ENCODE measurements around the gene CFDP1. TPM values are rescaled to one million over a fixed set of nuclear protein-coding genes. Genes with fewer than 3 reads are reported as not detected.

CFDP1 gene
- total RNA-seq, 4 donors from 2014 or later, result 32.8 to 55.8 (median 45.7) TPM

DNA sequence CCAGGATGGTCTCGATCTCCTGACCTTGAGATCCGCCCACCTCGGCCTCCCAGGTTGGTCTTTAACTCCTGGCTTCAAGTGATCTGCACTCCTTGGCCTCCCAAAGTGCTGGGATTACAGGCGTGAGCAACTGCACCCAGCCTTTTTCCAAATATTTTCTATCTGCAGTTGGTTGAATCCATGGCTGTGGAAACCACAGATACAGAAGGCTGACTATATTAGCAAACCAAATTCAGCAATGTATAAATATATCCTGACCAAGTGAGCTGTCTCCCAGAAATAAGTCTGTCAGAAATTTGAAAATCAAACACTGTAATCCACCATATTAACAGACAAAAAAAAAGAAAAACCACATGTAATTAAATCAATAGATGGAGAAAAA lies 9.6 kb downstream of the CFDP1 start:
- 69 to 78% methylated on average over 4 of the region's 4 CpGs for WGBS, 2 donors
- Histone ChIP-seq H3K27ac (no peak overlapping the region), H3K9me3 (no peaks in the 10 kb centered on the region), H3K4me1 (peaks cover 0 to 35% (median 13%) of the 10 kb centered on the region in 3 donors), H3K4me3 (no peak overlapping the region), H3K36me3 (peaks cover 0 to 6% (median 0%) of the 10 kb centered on the region in 3 donors), H3K27me3 (no peaks in the 10 kb centered on the region)
- TF ChIP-seq, protein P1, sequence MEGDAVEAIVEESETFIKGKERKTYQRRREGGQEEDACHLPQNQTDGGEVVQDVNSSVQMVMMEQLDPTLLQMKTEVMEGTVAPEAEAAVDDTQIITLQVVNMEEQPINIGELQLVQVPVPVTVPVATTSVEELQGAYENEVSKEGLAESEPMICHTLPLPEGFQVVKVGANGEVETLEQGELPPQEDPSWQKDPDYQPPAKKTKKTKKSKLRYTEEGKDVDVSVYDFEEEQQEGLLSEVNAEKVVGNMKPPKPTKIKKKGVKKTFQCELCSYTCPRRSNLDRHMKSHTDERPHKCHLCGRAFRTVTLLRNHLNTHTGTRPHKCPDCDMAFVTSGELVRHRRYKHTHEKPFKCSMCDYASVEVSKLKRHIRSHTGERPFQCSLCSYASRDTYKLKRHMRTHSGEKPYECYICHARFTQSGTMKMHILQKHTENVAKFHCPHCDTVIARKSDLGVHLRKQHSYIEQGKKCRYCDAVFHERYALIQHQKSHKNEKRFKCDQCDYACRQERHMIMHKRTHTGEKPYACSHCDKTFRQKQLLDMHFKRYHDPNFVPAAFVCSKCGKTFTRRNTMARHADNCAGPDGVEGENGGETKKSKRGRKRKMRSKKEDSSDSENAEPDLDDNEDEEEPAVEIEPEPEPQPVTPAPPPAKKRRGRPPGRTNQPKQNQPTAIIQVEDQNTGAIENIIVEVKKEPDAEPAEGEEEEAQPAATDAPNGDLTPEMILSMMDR (IDR thresholded peaks at IDR 0.05), result no peak
- no peak for TF ChIP-seq POLR2A (IDR thresholded peaks at IDR 0.05)
- intact Hi-C loops (cut with DNase I), result no loop called here
- no peak for DNase-seq

- H3K27me3 ChIP-seq, result no peaks in the 10 kb centered on the region
- TF ChIP-seq, protein P1 (IDR thresholded peaks at IDR 0.05), result no peak
- no peak for TF ChIP-seq POLR2A (IDR thresholded peaks at IDR 0.05)
- H3K27ac ChIP-seq, result peak overlapping the region in 1 of 4 donors; percentile 39
- 80 to 82% methylated on average over 1 of the region's 1 CpG for WGBS, 2 donors
- no peaks in the 10 kb centered on the region for H3K9me3 ChIP-seq
- no peaks in the 10 kb centered on the region for H3K36me3 ChIP-seq
- H3K4me1 ChIP-seq, result peaks cover 0 to 35% (median 12%) of the 10 kb centered on the region in 3 donors
- intact Hi-C loops (cut with DNase I), result no loop called here
- no peak for DNase-seq
- no peak overlapping the region for H3K4me3 ChIP-seq
Observed at GRCh38 chr16:75421820-75422126, 11.5 kb downstream of the CFDP1 start.

GRCh38 chr16:75420987-75421819 lies 12.1 kb downstream of the CFDP1 start:
- intact Hi-C loops (cut with DNase I), result no loop called here

GRCh38 chr16:75416904-75417565 lies 16.3 kb downstream of the CFDP1 start:
- WGBS, 2 donors, result 43 to 65% methylated on average over 2 of the region's 2 CpGs
- Histone ChIP-seq H3K4me1 (peaks cover 0 to 37% (median 8%) of the 10 kb centered on the region in 3 donors), H3K9me3 (no peaks in the 10 kb centered on the region), H3K36me3 (peaks cover 4 to 25% (median 5%) of the 10 kb centered on the region in 3 donors), H3K4me3 (no peak overlapping the region), H3K27me3 (no peaks in the 10 kb centered on the region), H3K27ac (no peak overlapping the region)
- intact Hi-C loops (cut with DNase I), result no loop called here
- no peak for DNase-seq
- no peak for TF ChIP-seq POLR2A (IDR thresholded peaks at IDR 0.05)
- TF ChIP-seq, protein P1 (IDR thresholded peaks at IDR 0.05), result no peak

More at GRCh38 chr16:75420987-75421819, 12.1 kb downstream of the CFDP1 start:
- peak overlapping the region in 1 of 4 donors; percentile 25 for H3K4me3 ChIP-seq
- DNase-seq, result no peak
- H3K4me1 ChIP-seq, result peaks cover 0 to 29% (median 8%) of the 10 kb centered on the region in 3 donors
- H3K9me3 ChIP-seq, result no peaks in the 10 kb centered on the region
- H3K27me3 ChIP-seq, result no peaks in the 10 kb centered on the region
- 30 to 36% methylated on average over 8 of the region's 8 CpGs for WGBS, 2 donors
- no peak for TF ChIP-seq POLR2A (IDR thresholded peaks at IDR 0.05)
- TF ChIP-seq, protein P1 (IDR thresholded peaks at IDR 0.05), result no peak
- no peaks in the 10 kb centered on the region for H3K36me3 ChIP-seq
- H3K27ac ChIP-seq, result peak overlapping the region in 2 of 4 donors; percentile 27 to 39

Measured in esophagus squamous epithelium (tissue), 5 donors.